Stomach smooth muscle (tissue), 2 donors: Measurements from ENCODE around the gene ZNF609.
"Not testable (repeated sequence)": the region's sequence is repeated elsewhere in the genome, so short reads cannot be mapped to it uniquely, and the experiment has no call there.

Experiments
- H3K27ac ChIP-seq: one replicate; pipeline ENCODE4 v1.7.0; 2013; ENCODE audit warnings: mild to moderate bottlenecking, low read length, inconsistent platforms
- H3K27me3 ChIP-seq, 2 donors: one replicate each; pipeline ENCODE4 v1.7.0; 2013; ENCODE audit warnings: low read length in 2 of 2; ENCODE audit not compliant: insufficient read depth in 2 of 2, control insufficient read depth in 1 of 2
- H3K36me3 ChIP-seq, 2 donors: one replicate each; pipeline ENCODE4 v1.7.0; 2013; ENCODE audit warnings: low read length in 2 of 2; ENCODE audit not compliant: control insufficient read depth in 2 of 2, insufficient read depth in 2 of 2
- H3K4me1 ChIP-seq: one replicate; pipeline ENCODE4 v1.7.0; 2013; ENCODE audit warnings: low read length; ENCODE audit not compliant: control insufficient read depth, insufficient read depth
- H3K4me3 ChIP-seq, 2 donors: one replicate each; pipeline ENCODE4 v1.7.0; 2013; ENCODE audit warnings: low read length in 2 of 2
- H3K9ac ChIP-seq, 2 donors: one replicate each; pipeline ENCODE4 v1.7.0; 2013; ENCODE audit warnings: low read length in 2 of 2, mild to moderate bottlenecking in 1 of 2
- H3K9me3 ChIP-seq, 2 donors: one replicate each; pipeline ENCODE4 v1.7.0; 2013; ENCODE audit warnings: low read length in 2 of 2; ENCODE audit not compliant: control insufficient read depth in 2 of 2
- donor health status: healthy.
- donor health status: Pancreatic carcinoma.

The ZNF609 gene

GRCh38 chr15:64480891-64481290 is 20.5 kb downstream of the ZNF609 start:
- Histone ChIP-seq H3K9ac (no peak overlapping the region), H3K36me3 (no peaks in the 10 kb centered on the region), H3K27ac (no peak overlapping the region), H3K4me3 (no peak overlapping the region), H3K9me3 (no peaks in the 10 kb centered on the region), H3K27me3 (no peaks in the 10 kb centered on the region), H3K4me1 (peaks cover 2% of the 10 kb centered on the region)

- H3K4me3 ChIP-seq, result no peak overlapping the region
- H3K36me3 ChIP-seq, result no peaks in the 10 kb centered on the region
- no peaks in the 10 kb centered on the region for H3K27me3 ChIP-seq
- H3K4me1 ChIP-seq, result no peaks in the 10 kb centered on the region
- no peak overlapping the region for H3K9ac ChIP-seq
- no peaks in the 10 kb centered on the region for H3K9me3 ChIP-seq
- H3K27ac ChIP-seq, result no peak overlapping the region
These were observed 23.4 kb downstream of the ZNF609 start for GRCh38 chr15:64483749-64484148.

DNA sequence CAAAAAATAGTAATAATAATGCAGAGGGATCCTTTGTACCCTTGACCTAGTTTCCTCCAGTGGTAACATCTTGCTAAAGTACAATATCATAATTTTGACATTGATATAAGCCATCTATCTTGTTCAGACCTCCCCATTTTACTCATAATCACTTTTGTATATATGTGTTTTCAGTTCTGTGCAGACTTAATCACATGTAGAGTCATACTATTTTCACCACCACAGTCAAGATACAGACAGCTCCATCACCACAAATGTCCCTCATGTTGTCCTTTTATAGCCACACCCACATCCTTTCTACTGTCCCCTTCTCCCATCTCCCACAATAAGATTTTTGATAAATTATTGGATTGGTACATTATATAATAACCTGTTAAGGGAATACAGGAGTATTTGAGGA is 25.4 kb downstream of the ZNF609 start:
- no peaks in the 10 kb centered on the region for H3K36me3 ChIP-seq
- no peak overlapping the region for H3K9ac ChIP-seq
- H3K27ac ChIP-seq, result no peak overlapping the region
- no peaks in the 10 kb centered on the region for H3K4me1 ChIP-seq
- H3K9me3 ChIP-seq, result no peaks in the 10 kb centered on the region
- no peaks in the 10 kb centered on the region for H3K27me3 ChIP-seq
- H3K4me3 ChIP-seq, result no peak overlapping the region

DNA sequence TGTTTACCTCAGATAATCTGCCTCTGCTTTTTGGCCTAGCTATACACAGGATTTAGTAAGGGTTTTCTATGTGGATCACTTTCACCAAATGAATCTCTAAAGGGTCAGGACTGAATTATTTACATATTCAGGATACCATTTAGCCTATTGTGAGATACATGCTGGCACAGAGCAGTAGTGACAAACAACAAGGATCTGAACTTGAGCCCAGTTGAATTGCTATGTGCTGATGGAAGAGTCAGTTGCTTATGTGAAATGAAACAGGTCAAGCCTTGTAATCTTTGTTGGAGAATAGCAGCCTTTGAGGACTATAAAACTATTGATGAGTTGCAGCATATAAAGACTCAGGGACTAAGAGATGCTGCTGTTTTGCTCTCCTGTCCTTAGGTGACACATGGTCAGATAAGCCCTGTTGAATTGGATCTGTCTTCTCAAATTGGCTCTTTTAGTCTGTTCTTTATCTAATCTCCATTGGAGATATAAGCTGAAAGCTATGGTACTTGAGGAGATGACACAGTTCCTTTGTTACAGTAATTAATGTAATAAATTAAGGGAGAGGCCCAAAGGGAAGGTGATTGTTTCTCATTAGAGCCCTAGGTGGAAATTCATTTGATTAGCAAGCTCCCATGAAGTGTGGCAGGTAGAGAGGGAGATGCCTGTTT is 30.4 kb downstream of the ZNF609 start:
- Histone ChIP-seq H3K36me3 (no peaks in the 10 kb centered on the region), H3K27me3 (no peaks in the 10 kb centered on the region), H3K27ac (no peak overlapping the region), H3K9ac (no peak overlapping the region), H3K4me3 (no peak overlapping the region), H3K4me1 (no peaks in the 10 kb centered on the region), H3K9me3 (no peaks in the 10 kb centered on the region)

GRCh38 chr15:64493641-64494040 is 33.3 kb downstream of the ZNF609 start:
- Histone ChIP-seq H3K27me3 (no peaks in the 10 kb centered on the region), H3K9me3 (no peaks in the 10 kb centered on the region), H3K4me1 (no peaks in the 10 kb centered on the region), H3K9ac (no peak overlapping the region), H3K4me3 (no peak overlapping the region), H3K27ac (no peak overlapping the region), H3K36me3 (no peaks in the 10 kb centered on the region)

DNA sequence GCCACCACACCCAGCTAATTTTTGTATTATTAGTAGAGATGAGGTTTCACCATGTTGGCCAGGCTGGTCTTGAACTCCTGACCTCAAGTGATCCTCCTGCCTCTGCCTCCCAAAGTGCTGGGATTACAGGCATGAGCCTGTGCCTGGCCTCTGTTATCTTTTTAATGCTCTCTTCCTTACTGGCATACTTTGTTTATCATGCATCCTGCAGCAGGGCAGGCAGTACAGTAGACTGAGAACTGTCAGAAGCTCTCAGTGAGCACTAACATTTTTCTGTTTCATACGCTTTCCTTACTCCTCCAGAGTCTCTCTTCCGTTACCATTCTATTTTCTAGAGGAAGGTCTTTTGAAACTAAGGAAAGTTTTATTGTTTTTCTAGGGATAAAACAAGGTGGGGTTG is 35.6 kb downstream of the ZNF609 start:
- not testable (repeated sequence) for H3K9ac ChIP-seq, H3K36me3 ChIP-seq, H3K4me3 ChIP-seq, H3K9me3 ChIP-seq, H3K4me1 ChIP-seq, H3K27ac ChIP-seq, H3K27me3 ChIP-seq

DNA sequence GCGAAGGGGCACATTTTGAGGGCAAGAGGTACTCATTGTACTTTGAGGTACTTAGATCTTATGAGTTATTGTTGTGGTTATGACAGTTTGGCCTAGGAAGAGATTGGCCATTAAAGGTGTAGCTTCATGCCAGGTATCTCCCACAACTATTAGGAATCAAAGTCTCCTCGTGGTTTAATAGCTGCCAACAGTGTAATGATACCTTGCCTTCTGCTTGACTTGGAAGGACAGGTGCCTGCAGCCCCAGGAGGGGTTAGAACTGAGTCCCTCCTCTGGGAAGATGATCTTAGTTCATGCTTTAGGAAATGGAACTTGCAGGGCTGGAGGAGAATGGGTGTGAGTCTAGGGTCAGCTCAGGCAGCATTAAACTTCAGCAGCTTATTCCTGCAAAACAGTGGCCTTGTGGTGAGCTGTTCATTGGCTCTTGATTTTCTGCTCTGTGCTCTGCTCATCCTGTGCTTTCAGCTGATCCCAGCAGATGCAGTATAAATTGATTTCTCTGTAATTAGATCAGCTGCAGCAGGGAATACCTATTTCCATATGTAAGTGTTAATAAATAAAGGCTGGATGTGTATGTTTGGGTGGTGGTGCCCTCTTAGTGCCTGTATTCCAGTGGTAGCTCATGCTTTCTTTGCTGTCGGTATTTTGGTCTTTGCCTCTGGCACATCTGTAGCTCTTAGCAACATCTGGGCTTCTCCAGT is 40.5 kb downstream of the ZNF609 start:
- Histone ChIP-seq H3K27ac (peak overlapping the region; percentile 19), H3K36me3 (peaks cover 6 to 9% of the 10 kb centered on the region in 2 donors), H3K9ac (no peak overlapping the region), H3K9me3 (no peaks in the 10 kb centered on the region), H3K4me3 (no peak overlapping the region), H3K4me1 (peaks cover 29% of the 10 kb centered on the region), H3K27me3 (no peaks in the 10 kb centered on the region)

DNA sequence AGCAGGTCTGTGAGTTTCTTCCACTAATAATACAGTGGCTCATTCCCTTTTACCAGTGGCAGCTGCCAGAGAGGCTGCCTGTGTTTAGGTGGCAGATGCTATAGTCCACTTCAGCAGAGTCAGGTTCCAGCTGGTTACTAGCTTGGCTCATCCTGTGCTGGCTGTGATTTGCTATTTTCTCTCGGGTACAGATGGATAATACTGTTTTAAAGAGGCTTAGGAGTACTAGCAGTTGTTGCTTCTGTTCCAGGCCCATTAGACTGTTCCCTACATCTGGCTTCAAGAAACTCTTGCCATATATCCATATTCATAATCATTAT is 41.0 kb downstream of the ZNF609 start:
- H3K27ac ChIP-seq, result peak overlapping the region; percentile 19
- no peak overlapping the region for H3K4me3 ChIP-seq
- no peaks in the 10 kb centered on the region for H3K9me3 ChIP-seq
- H3K36me3 ChIP-seq, result peaks cover 6 to 9% of the 10 kb centered on the region in 2 donors
- H3K9ac ChIP-seq, result no peak overlapping the region
- H3K4me1 ChIP-seq, result peaks cover 29% of the 10 kb centered on the region
- H3K27me3 ChIP-seq, result no peaks in the 10 kb centered on the region

- no peak overlapping the region for H3K4me3 ChIP-seq
- H3K27ac ChIP-seq, result peak overlapping the region; percentile 19
- peaks cover 6 to 9% of the 10 kb centered on the region in 2 donors for H3K36me3 ChIP-seq
- H3K9ac ChIP-seq, result no peak overlapping the region
- no peaks in the 10 kb centered on the region for H3K27me3 ChIP-seq
- H3K9me3 ChIP-seq, result no peaks in the 10 kb centered on the region
- peaks cover 34% of the 10 kb centered on the region for H3K4me1 ChIP-seq
These were observed 41.8 kb downstream of the ZNF609 start for GRCh38 chr15:64502151-64502550.

GRCh38 chr15:64502551-64502950 is 42.2 kb downstream of the ZNF609 start:
- Histone ChIP-seq H3K27me3 (no peaks in the 10 kb centered on the region), H3K9ac (peak overlapping the region in 1 of 2 donors; percentile 40), H3K9me3 (no peaks in the 10 kb centered on the region), H3K4me1 (peaks cover 36% of the 10 kb centered on the region), H3K4me3 (peak overlapping the region in 1 of 2 donors; percentile 49), H3K36me3 (peaks cover 6 to 9% of the 10 kb centered on the region in 2 donors), H3K27ac (peak overlapping the region; percentile 50)

DNA sequence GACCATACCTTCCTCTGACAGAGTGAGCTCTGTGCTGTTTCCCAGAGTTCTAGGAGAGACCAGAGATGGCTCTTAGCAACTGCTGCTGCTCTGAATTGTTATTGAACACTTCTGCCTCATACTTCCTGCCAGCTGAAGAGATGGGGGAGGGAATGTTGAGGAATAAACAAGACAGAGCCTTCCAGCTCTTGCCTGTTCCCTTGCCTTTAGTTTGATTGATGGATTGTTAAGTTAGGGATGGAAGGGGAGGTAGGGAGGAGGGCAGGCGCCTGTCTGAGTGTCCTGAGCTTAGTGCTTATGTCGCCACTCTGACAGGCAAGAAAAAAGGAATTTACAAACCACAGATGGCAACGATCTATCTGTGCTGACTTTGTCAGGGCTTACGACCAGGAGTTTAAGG is 42.8 kb downstream of the ZNF609 start:
- peaks cover 36% of the 10 kb centered on the region for H3K4me1 ChIP-seq
- H3K36me3 ChIP-seq, result peaks cover 6 to 9% of the 10 kb centered on the region in 2 donors
- no peaks in the 10 kb centered on the region for H3K27me3 ChIP-seq
- no peaks in the 10 kb centered on the region for H3K9me3 ChIP-seq
- H3K4me3 ChIP-seq, result peak overlapping the region; percentile 17 to 49
- peak overlapping the region; percentile 50 for H3K27ac ChIP-seq
- H3K9ac ChIP-seq, result peak overlapping the region; percentile 40 to 55
